Spleen (tissue), 7 donors: ENCODE measurements around the gene FHL1.

Experiments used
- POLR2A ChIP-seq, 3 donors: fragments of 450-650 bp; IDR thresholded peaks; one replicate each; pipeline ENCODE4 v1.5.1; 2017; ENCODE audit warnings: antibody characterized with exemption in 3 of 3, mild to moderate bottlenecking in 1 of 3
- POLR2AphosphoS5 ChIP-seq, 3 donors: sonication (generic); formaldehyde crosslinking; IDR thresholded peaks; one replicate each; pipeline ENCODE4 v1.5.1; 2017; ENCODE audit warnings: antibody characterized with exemption in 3 of 3
- TF ChIP-seq, protein P1 (sequence below), 11 experiments: fragments of 200-600 bp in 7 of 11; fragments of 450-650 bp in 4 of 11; sonication (generic) in 4 of 11; IDR thresholded peaks in 8 of 11; conservative IDR thresholded peaks in 3 of 11; 1 replicate in 7 of 11; 2 replicates in 4 of 11; pipeline versions ENCODE4 v1.4.0 to v1.8.0; 2016 to 2021; ENCODE audit warnings: antibody characterized with exemption in 11 of 11, inconsistent platforms in 4 of 11, mild to moderate bottlenecking in 1 of 11
- donor health status: DM: no; HTN: no; CAD: no; lungs with moderate emphysema.
- donor health status: DM: no; HTN: no; CAD: no.
- donor health status: DM: no; HTN: no; CAD: no.

DNA sequence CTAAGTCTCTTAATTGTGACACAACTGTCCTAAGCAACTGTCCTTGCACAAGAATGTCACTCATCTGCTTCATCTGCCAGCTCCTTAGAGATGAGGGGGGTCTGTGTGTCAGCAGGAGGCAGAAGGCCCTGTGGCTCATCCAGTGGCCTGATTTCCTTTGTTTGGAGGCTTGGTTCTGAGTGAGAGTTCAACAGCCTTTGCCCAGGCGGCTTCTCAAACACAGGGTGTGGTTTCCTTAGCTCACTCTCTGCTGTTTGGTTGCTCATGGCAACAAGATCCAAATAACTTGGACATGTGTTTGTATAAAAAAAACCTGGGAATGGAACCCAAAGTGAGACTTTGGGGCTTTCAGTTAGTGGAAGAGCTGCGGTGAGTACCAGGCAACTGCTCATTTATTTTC, 57.2 kb downstream of the FHL1 start:
- TF ChIP-seq, protein P1, sequence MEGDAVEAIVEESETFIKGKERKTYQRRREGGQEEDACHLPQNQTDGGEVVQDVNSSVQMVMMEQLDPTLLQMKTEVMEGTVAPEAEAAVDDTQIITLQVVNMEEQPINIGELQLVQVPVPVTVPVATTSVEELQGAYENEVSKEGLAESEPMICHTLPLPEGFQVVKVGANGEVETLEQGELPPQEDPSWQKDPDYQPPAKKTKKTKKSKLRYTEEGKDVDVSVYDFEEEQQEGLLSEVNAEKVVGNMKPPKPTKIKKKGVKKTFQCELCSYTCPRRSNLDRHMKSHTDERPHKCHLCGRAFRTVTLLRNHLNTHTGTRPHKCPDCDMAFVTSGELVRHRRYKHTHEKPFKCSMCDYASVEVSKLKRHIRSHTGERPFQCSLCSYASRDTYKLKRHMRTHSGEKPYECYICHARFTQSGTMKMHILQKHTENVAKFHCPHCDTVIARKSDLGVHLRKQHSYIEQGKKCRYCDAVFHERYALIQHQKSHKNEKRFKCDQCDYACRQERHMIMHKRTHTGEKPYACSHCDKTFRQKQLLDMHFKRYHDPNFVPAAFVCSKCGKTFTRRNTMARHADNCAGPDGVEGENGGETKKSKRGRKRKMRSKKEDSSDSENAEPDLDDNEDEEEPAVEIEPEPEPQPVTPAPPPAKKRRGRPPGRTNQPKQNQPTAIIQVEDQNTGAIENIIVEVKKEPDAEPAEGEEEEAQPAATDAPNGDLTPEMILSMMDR (IDR thresholded peaks at IDR 0.05 in 8 of 11, conservative IDR thresholded peaks at IDR 0.05 in 3 of 11), result no peak
- no peak for TF ChIP-seq POLR2A (IDR thresholded peaks at IDR 0.05)
- no peak for TF ChIP-seq POLR2AphosphoS5 (IDR thresholded peaks at IDR 0.05)
